ENCODE measurements around the gene GNAT1.

DNA sequence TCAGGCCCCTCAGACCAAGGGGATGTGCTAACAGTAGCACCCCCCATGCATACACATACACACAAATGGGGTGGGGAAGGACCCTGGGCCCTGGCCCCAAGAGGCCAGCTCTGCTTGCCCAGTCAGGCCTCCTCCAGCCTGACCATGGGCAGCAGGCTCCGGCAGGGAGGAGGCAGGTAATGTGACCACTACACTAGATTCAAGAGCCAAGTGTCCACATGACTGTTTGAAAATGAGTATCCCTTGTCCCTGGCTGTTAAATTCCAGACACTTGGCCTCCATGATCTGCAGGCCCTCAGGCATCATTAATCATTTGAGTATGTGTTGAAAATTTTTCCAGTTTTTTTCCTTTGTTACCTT lies 30.7 kb downstream of the GNAT1 start:
- TF ChIP-seq, protein P1, sequence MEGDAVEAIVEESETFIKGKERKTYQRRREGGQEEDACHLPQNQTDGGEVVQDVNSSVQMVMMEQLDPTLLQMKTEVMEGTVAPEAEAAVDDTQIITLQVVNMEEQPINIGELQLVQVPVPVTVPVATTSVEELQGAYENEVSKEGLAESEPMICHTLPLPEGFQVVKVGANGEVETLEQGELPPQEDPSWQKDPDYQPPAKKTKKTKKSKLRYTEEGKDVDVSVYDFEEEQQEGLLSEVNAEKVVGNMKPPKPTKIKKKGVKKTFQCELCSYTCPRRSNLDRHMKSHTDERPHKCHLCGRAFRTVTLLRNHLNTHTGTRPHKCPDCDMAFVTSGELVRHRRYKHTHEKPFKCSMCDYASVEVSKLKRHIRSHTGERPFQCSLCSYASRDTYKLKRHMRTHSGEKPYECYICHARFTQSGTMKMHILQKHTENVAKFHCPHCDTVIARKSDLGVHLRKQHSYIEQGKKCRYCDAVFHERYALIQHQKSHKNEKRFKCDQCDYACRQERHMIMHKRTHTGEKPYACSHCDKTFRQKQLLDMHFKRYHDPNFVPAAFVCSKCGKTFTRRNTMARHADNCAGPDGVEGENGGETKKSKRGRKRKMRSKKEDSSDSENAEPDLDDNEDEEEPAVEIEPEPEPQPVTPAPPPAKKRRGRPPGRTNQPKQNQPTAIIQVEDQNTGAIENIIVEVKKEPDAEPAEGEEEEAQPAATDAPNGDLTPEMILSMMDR (IDR thresholded peaks at IDR 0.05): no peak
- TF ChIP-seq EP300 (IDR thresholded peaks at IDR 0.05) (no peak), POLR2A (IDR thresholded peaks at IDR 0.05) (no peak)

All from upper lobe of left lung (tissue), 4 donors.